ENCODE measurements around the gene DOK3. TPM values are rescaled to one million over a fixed set of nuclear protein-coding genes. Genes with fewer than 3 reads are reported as not detected.
A peak's percentile ranks its signal among the peaks of the same experiment; 100 is the strongest.

Gene DOK3
- total and polyA plus RNA-seq, 4 experiments from 2014 or later: 0.69 to 3.9 (median 3.7) TPM; not detected in 1

DNA sequence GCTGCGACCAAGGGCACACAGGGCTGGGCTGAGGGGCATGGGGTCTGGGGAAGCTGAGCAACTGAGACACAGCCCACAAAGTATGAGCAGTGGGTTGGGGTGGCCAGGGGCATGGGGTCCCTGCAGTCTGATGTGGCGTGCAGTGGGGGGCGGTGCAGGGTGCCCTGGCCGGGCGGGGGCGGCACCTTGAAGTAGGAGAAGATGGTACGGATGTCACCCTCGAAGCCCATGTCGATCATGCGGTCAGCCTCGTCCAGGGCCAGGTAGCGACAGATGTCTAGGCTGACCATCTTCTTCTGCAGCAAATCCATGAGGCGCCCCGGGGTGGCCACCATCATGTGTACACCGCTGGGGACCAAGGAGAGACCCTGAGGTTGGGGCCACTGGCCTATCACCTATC lies 3.9 kb upstream of the DOK3 start:
- Histone ChIP-seq H3K4me1 (ENCODE audit: insufficient read depth, low read length) (peaks cover 17% of the 10 kb centered on the region), H3K9me3 (ENCODE audit: control insufficient read depth in 1 of 2, low read length in 2 of 2) (no peaks in the 10 kb centered on the region), H3K36me3 (ENCODE audit: insufficient read depth, low read length) (peaks cover 42% of the 10 kb centered on the region), H3K27ac (ENCODE audit: low read depth, low read length) (no peak overlapping the region), H3K27me3 (ENCODE audit: insufficient read depth, low read length) (no peaks in the 10 kb centered on the region), H3K4me3 (ENCODE audit: low read length in 2 of 2) (no peak overlapping the region)
- Mint-ChIP-seq H3K27ac (peak overlapping the region in 1 of 7 donors; percentile 18), H3K36me3 (peaks cover 24 to 44% of the 10 kb centered on the region in 2 donors), H3K4me3 (no peak overlapping the region), H3K27me3 (no peaks in the 10 kb centered on the region), H3K9me3 (no peaks in the 10 kb centered on the region), H3K4me1 (peaks cover 19 to 32% (median 25%) of the 10 kb centered on the region in 4 donors)
- ChIA-PET POLR2A (ENCODE audit: partially characterized antibody) (no interaction called here), CTCF (ENCODE audit: partially characterized antibody) (no interaction called here)
- intact Hi-C loops (cut with micrococcal nuclease): no loop called here
- DNase-seq: no peak

DNA sequence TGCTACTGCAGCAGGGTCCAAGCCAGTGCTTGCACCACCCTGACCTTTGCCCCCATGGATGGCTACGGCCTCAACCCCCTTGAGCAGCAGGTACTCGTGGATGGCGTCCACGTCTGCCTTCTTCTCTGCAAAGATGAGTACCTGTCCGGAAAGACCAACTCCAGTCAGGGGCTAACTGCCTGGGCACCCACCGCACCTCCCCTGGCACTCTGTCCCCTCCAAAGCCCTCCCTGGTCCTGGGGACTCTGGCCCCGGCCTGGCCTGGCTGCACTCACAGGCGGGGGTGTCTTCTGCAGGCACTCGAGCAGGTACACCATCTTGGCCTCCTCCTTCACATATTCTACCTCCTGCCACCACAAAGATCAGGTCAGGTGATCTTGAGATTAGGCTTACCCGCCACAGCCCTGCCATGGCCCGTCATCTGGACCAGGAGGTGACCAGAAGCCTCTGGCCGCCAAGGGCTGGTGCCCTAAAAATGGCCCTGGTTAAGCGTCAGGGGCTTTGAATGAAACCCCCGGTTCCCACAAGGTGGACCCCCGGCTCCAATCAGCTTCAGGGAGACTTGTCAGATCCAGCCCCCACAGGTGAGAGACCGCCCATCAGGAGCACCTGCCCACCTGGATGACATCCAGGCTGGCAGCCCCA lies 3.2 kb upstream of the DOK3 start:
- peaks cover 24 to 44% of the 10 kb centered on the region in 2 donors for H3K36me3 Mint-ChIP-seq
- H3K27ac Mint-ChIP-seq: no peak overlapping the region
- peaks cover 17% of the 10 kb centered on the region for H3K4me1 ChIP-seq (ENCODE audit: insufficient read depth, low read length)

DNA sequence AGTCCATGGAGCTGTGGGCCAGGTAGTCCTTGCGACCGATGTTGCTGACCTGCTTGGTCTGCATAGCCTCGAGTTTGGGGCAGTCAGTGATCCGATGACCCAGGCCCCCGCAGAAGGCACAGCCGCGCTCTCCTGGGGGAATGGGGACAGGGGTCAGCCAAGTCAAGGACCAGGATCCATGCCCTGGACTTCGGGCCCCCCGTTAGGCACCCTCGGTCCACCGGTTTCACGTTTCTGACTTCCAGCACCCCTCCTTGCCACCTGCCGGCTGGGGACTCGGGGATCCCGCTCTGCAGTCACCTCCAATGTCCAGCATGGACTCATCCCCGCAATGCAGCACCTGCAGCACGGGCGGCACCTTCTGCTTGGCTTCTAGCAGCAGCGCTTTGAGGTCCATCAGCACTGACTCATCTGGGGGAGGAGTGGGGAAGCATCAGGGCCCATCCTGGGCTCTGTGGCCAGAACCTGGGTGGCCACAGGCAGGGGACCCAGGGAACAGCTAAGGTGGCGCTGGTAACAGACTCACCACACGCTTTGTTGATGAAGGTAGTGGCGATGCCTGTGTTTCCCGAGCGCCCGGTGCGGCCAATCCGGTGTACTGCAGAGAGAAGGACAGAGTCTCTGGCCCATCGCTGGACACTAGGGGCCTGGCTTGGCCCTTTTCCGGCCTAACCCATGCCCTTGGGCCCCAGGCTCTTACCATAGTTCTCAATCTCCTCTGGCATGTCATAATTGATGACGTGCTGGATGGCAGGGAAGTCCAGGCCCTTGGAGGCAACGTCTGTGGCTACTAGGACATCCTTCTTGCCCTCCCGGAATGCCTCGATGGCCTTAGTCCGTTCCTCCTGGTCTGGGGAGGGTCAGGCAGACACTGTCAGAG lies 2.4 kb upstream of the DOK3 start:
- no peaks in the 10 kb centered on the region for H3K9me3 Mint-ChIP-seq
- DNase-seq: no peak
- Histone ChIP-seq H3K27me3 (ENCODE audit: insufficient read depth, low read length) (no peaks in the 10 kb centered on the region), H3K27ac (ENCODE audit: low read depth, low read length) (no peak overlapping the region), H3K4me1 (ENCODE audit: insufficient read depth, low read length) (peaks cover 17% of the 10 kb centered on the region), H3K36me3 (ENCODE audit: insufficient read depth, low read length) (peaks cover 42% of the 10 kb centered on the region), H3K9me3 (ENCODE audit: control insufficient read depth in 1 of 2, low read length in 2 of 2) (no peaks in the 10 kb centered on the region), H3K4me3 (ENCODE audit: low read length in 2 of 2) (no peak overlapping the region)
- POLR2A ChIA-PET (ENCODE audit: partially characterized antibody): no interaction called here
- H3K27ac Mint-ChIP-seq: no peak overlapping the region
- no peaks in the 10 kb centered on the region for H3K27me3 Mint-ChIP-seq
- peaks cover 24 to 43% of the 10 kb centered on the region in 2 donors for H3K36me3 Mint-ChIP-seq
- no peak overlapping the region for H3K4me3 Mint-ChIP-seq
- CTCF ChIA-PET (ENCODE audit: partially characterized antibody): no interaction called here
- intact Hi-C loops (cut with micrococcal nuclease): no loop called here
- peaks cover 18 to 31% (median 22%) of the 10 kb centered on the region in 4 donors for H3K4me1 Mint-ChIP-seq

More for the DNA sequence above, 3.2 kb upstream of the DOK3 start:
- intact Hi-C loops (cut with micrococcal nuclease): no loop called here
- H3K9me3 ChIP-seq (ENCODE audit: control insufficient read depth in 1 of 2, low read length in 2 of 2): no peaks in the 10 kb centered on the region
- POLR2A ChIA-PET (ENCODE audit: partially characterized antibody): no interaction called here
- DNase-seq: no peak
- H3K27ac ChIP-seq (ENCODE audit: low read depth, low read length): no peak overlapping the region
- CTCF ChIA-PET (ENCODE audit: partially characterized antibody): no interaction called here
- H3K36me3 ChIP-seq (ENCODE audit: insufficient read depth, low read length): peaks cover 42% of the 10 kb centered on the region
- Mint-ChIP-seq H3K4me1 (peaks cover 19 to 32% (median 25%) of the 10 kb centered on the region in 4 donors), H3K27me3 (no peaks in the 10 kb centered on the region), H3K9me3 (no peaks in the 10 kb centered on the region), H3K4me3 (no peak overlapping the region)
- no peak overlapping the region for H3K4me3 ChIP-seq (ENCODE audit: low read length in 2 of 2)
- H3K27me3 ChIP-seq (ENCODE audit: insufficient read depth, low read length): no peaks in the 10 kb centered on the region

DNA sequence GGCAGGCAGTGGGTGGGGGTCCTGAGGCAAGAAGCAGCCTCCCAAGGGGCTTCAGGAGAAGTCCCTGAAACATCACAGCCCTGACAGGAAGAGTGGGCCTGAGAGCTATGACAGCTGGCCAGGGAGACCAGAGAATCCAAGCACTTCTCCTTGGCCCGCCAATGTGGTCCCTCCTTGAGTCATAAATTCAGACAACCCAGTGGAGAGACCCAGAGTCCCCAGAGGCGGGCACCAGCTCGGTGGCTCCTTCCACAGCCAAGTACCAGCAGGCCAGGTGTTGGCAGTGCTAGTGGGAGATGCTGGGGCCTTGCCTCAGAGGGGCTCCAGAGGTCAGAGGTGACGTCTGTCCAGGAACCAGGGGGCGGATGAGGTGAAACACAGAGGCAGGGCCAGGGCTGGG lies 1.6 kb upstream of the DOK3 start:
- H3K27me3 ChIP-seq (ENCODE audit: insufficient read depth, low read length): no peaks in the 10 kb centered on the region
- ChIA-PET POLR2A (ENCODE audit: partially characterized antibody) (no interaction called here), CTCF (ENCODE audit: partially characterized antibody) (no interaction called here)
- intact Hi-C loops (cut with micrococcal nuclease): no loop called here
- no peak for DNase-seq
- peaks cover 42% of the 10 kb centered on the region for H3K36me3 ChIP-seq (ENCODE audit: insufficient read depth, low read length)
- Mint-ChIP-seq H3K27me3 (no peaks in the 10 kb centered on the region), H3K4me1 (peaks cover 13 to 22% (median 16%) of the 10 kb centered on the region in 4 donors), H3K4me3 (no peak overlapping the region), H3K36me3 (peaks cover 20 to 37% of the 10 kb centered on the region in 2 donors), H3K27ac (no peak overlapping the region), H3K9me3 (no peaks in the 10 kb centered on the region)
- peaks cover 16% of the 10 kb centered on the region for H3K4me1 ChIP-seq (ENCODE audit: insufficient read depth, low read length)
- H3K27ac ChIP-seq (ENCODE audit: low read depth, low read length): no peak overlapping the region
- H3K9me3 ChIP-seq (ENCODE audit: control insufficient read depth in 1 of 2, low read length in 2 of 2): no peaks in the 10 kb centered on the region
- no peak overlapping the region for H3K4me3 ChIP-seq (ENCODE audit: low read length in 2 of 2)

DNA sequence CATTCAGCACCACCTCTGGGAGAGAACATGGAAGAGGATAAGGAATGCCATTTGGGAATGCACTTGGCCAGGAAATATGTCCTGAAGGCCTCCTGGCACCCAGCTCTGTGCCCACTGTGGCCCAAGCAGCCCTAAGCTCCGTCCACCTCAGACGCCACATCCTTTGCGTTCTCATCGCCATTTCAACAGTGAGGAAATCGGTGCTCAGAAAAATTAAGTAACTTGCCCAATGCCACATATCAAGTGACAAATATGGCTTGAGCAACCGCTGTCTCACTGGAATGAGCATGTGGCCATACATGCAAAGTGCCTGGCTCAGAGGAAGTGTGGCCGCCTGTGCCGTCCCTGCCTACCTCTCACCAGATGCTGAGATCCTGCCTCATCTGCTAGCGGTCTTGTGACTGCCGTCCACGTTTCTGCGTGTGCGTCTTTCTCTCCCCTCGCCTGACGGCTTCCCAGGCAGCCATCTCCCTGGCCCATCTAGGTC lies 984 bp upstream of the DOK3 start:
- Histone ChIP-seq H3K36me3 (ENCODE audit: insufficient read depth, low read length) (peaks cover 42% of the 10 kb centered on the region), H3K4me1 (ENCODE audit: insufficient read depth, low read length) (peaks cover 10% of the 10 kb centered on the region), H3K4me3 (ENCODE audit: low read length in 2 of 2) (no peak overlapping the region), H3K27me3 (ENCODE audit: insufficient read depth, low read length) (no peaks in the 10 kb centered on the region), H3K9me3 (ENCODE audit: control insufficient read depth in 1 of 2, low read length in 2 of 2) (no peaks in the 10 kb centered on the region), H3K27ac (ENCODE audit: low read depth, low read length) (no peak overlapping the region)
- Mint-ChIP-seq H3K36me3 (peaks cover 20 to 36% of the 10 kb centered on the region in 2 donors), H3K27ac (peak overlapping the region in 1 of 7 donors; percentile 47), H3K4me1 (peaks cover 8 to 17% (median 10%) of the 10 kb centered on the region in 4 donors), H3K27me3 (no peaks in the 10 kb centered on the region), H3K4me3 (no peak overlapping the region), H3K9me3 (no peaks in the 10 kb centered on the region)
- ChIA-PET POLR2A (ENCODE audit: partially characterized antibody) (no interaction called here), CTCF (ENCODE audit: partially characterized antibody) (no interaction called here)
- no peak for DNase-seq
- intact Hi-C loops (cut with micrococcal nuclease): no loop called here

DNA sequence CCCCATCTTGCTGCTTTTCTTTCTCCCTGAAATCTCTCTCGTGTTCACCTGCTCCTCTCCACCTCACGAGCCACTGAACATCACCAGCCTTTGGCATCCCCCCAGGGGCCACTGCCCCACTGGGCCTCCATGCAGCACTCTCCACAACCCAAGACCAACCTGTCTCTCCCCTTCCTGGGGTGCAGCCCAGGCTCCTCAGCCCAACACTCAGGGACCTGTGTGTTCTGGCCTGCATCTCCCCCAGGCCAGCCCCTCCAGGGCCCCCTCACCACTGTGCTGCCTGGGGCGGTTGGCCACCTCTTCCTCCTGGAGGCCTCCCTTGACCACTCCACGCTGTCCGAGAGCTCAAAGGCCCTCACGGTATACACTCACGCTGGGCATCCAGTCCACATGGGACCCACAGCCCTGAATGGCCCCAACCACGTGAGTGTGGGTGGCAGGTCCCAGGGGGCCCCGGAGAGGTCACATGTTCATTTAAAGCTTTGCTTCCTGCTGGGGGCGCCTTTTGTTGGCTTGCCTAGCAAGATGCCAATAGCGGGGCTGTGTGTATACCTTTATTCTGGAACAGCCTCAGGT lies 453 bp upstream of the DOK3 start:
- Mint-ChIP-seq H3K4me1 (peaks cover 3 to 11% (median 5%) of the 10 kb centered on the region in 4 donors), H3K36me3 (peaks cover 20 to 31% of the 10 kb centered on the region in 2 donors), H3K4me3 (no peak overlapping the region), H3K9me3 (no peaks in the 10 kb centered on the region), H3K27me3 (no peaks in the 10 kb centered on the region), H3K27ac (no peak overlapping the region)
- POLR2A ChIA-PET (ENCODE audit: partially characterized antibody): interaction anchor here (1.6 kb wide), 1 partner anchor 82 kb away, joined by 3 read pairs; the partner anchor contains the start of gene TMED9
- Histone ChIP-seq H3K9me3 (ENCODE audit: control insufficient read depth in 1 of 2, low read length in 2 of 2) (no peaks in the 10 kb centered on the region), H3K27me3 (ENCODE audit: insufficient read depth, low read length) (no peaks in the 10 kb centered on the region), H3K4me3 (ENCODE audit: low read length in 2 of 2) (no peak overlapping the region), H3K4me1 (ENCODE audit: insufficient read depth, low read length) (peaks cover 5% of the 10 kb centered on the region), H3K36me3 (ENCODE audit: insufficient read depth, low read length) (peaks cover 38% of the 10 kb centered on the region), H3K27ac (ENCODE audit: low read depth, low read length) (no peak overlapping the region)
- DNase-seq: no peak
- CTCF ChIA-PET (ENCODE audit: partially characterized antibody): no interaction called here
- intact Hi-C loops (cut with micrococcal nuclease): no loop called here

DNA sequence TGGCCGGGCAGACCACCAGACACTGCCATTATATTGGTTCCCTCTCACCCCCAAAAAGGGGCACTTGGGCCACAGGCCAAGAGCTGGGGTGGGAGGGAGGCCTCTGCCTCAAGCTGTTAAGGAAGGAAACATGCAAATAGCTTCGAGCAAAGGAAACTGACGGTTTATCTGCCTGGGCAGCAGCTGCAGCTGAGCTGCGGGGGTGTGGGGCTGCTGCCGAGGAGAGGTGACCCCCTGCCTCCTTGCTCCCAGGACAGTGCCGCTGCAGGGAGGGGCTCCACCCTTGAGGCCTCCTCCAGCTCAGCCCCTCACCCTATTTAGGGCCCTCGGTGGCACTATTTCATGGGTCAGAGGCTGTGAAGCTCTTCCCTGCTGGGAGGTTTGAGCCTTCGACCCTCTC lies 789 bp downstream of the DOK3 start:
- Mint-ChIP-seq H3K36me3 (peaks cover 14 to 23% of the 10 kb centered on the region in 2 donors), H3K27ac (no peak overlapping the region), H3K9me3 (no peaks in the 10 kb centered on the region), H3K4me3 (no peak overlapping the region), H3K27me3 (no peaks in the 10 kb centered on the region), H3K4me1 (peaks cover under 1 to 2% (median 1%) of the 10 kb centered on the region in 4 donors)
- DNase-seq: no peak
- H3K27me3 ChIP-seq (ENCODE audit: insufficient read depth, low read length): no peaks in the 10 kb centered on the region
- no peak overlapping the region for H3K27ac ChIP-seq (ENCODE audit: low read depth, low read length)
- peaks cover 27% of the 10 kb centered on the region for H3K36me3 ChIP-seq (ENCODE audit: insufficient read depth, low read length)
- no peaks in the 10 kb centered on the region for H3K4me1 ChIP-seq (ENCODE audit: insufficient read depth, low read length)
- no peak overlapping the region for H3K4me3 ChIP-seq (ENCODE audit: low read length in 2 of 2)
- ChIA-PET POLR2A (ENCODE audit: partially characterized antibody) (interaction anchor here (1.6 kb wide), 1 partner anchor 83 kb away, joined by 3 read pairs; the partner anchor contains the start of gene TMED9), CTCF (ENCODE audit: partially characterized antibody) (interaction anchor here (0.8 to 1.2 kb wide), 3 partner anchors 120 to 193 kb away, joined by 3 to 4 read pairs (median 3); no protein-coding TSS in a partner anchor)
- intact Hi-C loops (cut with micrococcal nuclease): no loop called here
- no peaks in the 10 kb centered on the region for H3K9me3 ChIP-seq (ENCODE audit: control insufficient read depth in 1 of 2, low read length in 2 of 2)
